ENCODE data around the gene EXOSC7.
A peak's percentile ranks its signal among the peaks of the same experiment; 100 is the strongest.
"Not testable (repeated sequence)": the region's sequence is repeated elsewhere in the genome, so short reads cannot be mapped to it uniquely, and the experiment has no call there.

EXOSC7 gene

GRCh38 chr3:45024542-45025255 is 48.7 kb downstream of the EXOSC7 start:
- DNase-seq (ENCODE audit: low spot score) = no peak

GRCh38 chr3:45026038-45026437 is 50.0 kb downstream of the EXOSC7 start, which contains the start of gene CLEC3B:
Gene CLEC3B, plus strand, starts transcription at chr3:45026303. Its CDS starts 60 bp downstream, at chr3:45026363.
- DNase-seq (ENCODE audit: low spot score) = no peak

- peak; percentile 35 for DNase-seq (ENCODE audit: low spot score)
These were observed 50.9 kb downstream of the EXOSC7 start for GRCh38 chr3:45026957-45027356.

GRCh38 chr3:45027441-45027840 is 51.4 kb downstream of the EXOSC7 start:
- DNase-seq (ENCODE audit: low spot score) = no peak

- DNase-seq (ENCODE audit: low spot score) = no peak
These were observed 53.2 kb downstream of the EXOSC7 start for GRCh38 chr3:45029216-45029615.

GRCh38 chr3:45029661-45030060 is 53.6 kb downstream of the EXOSC7 start:
- no peak for DNase-seq (ENCODE audit: low spot score)

GRCh38 chr3:45031531-45031930 is 55.5 kb downstream of the EXOSC7 start:
- DNase-seq (ENCODE audit: low spot score) = no peak

- no peak for DNase-seq (ENCODE audit: low spot score)
These were observed 56.1 kb downstream of the EXOSC7 start for GRCh38 chr3:45032113-45032512.

- DNase-seq (ENCODE audit: low spot score) = no peak
These were observed 57.7 kb downstream of the EXOSC7 start for GRCh38 chr3:45033791-45034190.

- DNase-seq (ENCODE audit: low spot score) = no peak
These were observed 58.7 kb downstream of the EXOSC7 start for GRCh38 chr3:45034612-45035252.

GRCh38 chr3:45035441-45036301 is 59.6 kb downstream of the EXOSC7 start:
- peak; percentile 63 for DNase-seq (ENCODE audit: low spot score)

- DNase-seq (ENCODE audit: low spot score) = peak; percentile 90
These were observed 61.8 kb downstream of the EXOSC7 start for GRCh38 chr3:45037720-45038455.

GRCh38 chr3:45041666-45042065 is 65.6 kb downstream of the EXOSC7 start:
- no peak for DNase-seq (ENCODE audit: low spot score)

- no peak for DNase-seq (ENCODE audit: low spot score)
These were observed 66.1 kb downstream of the EXOSC7 start for GRCh38 chr3:45042162-45042561.

GRCh38 chr3:45043728-45044299 is 67.8 kb downstream of the EXOSC7 start:
- no peak for DNase-seq (ENCODE audit: low spot score)

- no peak for DNase-seq (ENCODE audit: low spot score)
These were observed 72.2 kb downstream of the EXOSC7 start for GRCh38 chr3:45048244-45048643.

GRCh38 chr3:45049807-45050206 is 73.8 kb downstream of the EXOSC7 start:
- DNase-seq (ENCODE audit: low spot score) = no peak

GRCh38 chr3:45051685-45052084 is 75.6 kb downstream of the EXOSC7 start:
- DNase-seq (ENCODE audit: low spot score) = no peak

- not testable (repeated sequence) for DNase-seq (ENCODE audit: low spot score)
These were observed 77.8 kb downstream of the EXOSC7 start for GRCh38 chr3:45053805-45054195.

GRCh38 chr3:45054196-45054857 is 78.3 kb downstream of the EXOSC7 start:
- DNase-seq (ENCODE audit: low spot score) = no peak

- no peak for DNase-seq (ENCODE audit: low spot score)
These were observed 79.0 kb downstream of the EXOSC7 start for GRCh38 chr3:45055032-45055410.
